ENCODE results near the gene TTC14.

The TTC14 gene

DNA sequence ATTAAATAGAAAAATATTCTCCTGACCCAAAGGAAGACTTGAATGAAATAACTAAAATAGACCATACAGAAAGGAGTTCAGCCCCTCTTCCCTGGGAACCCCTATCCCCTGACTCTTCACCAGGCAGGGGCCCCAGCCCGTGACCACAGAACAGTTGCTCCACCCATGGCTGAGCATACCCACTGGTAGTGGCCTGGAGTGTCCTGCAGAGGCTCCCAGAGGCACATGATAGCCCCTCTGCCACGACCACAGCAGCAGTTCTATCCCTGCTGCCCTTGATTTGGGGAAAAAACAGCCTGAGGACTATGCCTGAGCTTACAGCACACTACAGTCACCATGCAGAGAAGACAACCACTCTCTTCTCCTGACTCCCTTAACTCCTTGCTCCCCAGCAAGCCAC is 31.8 kb downstream of the TTC14 start:
- DNase-seq (ENCODE audit: low read depth), result no peak

DNA sequence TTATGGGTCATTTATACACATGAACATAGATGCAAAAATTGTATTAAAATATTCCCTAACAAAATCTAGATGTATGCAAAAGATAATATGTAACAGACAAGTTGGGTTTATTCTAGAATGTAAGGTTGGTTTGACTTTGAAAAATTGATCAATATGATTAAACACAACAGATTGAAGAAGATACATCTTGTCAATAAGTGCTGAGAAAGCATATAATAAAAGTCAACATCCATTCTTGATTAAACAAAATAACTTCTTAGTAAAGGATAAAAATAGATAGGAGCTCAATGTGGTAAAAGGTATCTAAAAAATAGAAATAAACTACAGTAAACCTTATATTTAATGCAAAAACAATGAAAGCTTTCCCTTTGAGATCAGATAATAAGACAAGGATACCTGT is 39.0 kb downstream of the TTC14 start:
- no peak for DNase-seq (ENCODE audit: low read depth)

DNA sequence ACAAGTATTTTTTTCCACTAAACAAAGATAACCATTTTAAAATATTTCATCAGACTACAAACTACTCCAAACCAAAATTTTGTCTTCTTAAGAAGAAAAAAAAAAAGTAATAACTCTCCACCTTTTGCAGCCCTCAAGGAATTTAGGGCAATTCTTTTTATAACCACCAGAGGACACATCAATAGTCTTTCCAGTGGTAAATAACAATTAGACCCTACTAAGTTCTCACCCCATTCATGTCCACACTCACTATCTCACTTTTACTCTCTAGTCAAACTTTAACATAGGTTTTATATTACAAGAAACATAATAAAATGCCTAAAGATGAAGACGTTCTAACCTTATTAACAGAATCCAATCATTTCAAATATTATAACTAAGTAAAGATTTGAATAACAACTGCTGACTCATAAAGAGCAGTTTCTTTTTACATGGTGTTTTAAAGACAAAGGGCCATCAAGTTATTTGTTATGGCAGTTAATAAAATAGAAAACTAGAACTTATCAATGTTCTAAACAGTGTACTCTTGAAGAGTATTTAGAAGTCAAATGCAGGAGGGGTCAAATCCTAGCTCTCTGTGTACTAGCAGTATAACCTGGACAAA is 44.3 kb downstream of the TTC14 start:
- no peak for DNase-seq (ENCODE audit: low read depth)

DNA sequence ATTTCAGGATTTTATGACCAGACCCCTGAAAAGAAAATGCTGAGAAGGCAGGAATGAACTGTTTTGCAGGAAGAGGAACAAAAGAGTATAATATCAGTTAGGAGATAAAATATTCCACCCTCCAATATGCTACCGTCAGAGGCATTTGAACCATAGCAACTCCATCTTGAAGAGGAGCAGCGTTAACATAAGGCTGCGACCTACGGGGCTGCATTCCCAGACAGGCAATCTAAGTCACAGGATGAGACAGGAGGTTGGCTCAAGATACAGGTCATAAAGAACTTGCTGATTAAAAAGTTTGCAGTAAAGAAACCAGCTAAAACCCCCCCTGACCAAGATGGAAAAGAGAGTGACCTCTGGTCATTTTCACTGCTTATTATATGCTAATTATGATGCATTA is 54.4 kb downstream of the TTC14 start:
- DNase-seq (ENCODE audit: low read depth), result no peak

DNA sequence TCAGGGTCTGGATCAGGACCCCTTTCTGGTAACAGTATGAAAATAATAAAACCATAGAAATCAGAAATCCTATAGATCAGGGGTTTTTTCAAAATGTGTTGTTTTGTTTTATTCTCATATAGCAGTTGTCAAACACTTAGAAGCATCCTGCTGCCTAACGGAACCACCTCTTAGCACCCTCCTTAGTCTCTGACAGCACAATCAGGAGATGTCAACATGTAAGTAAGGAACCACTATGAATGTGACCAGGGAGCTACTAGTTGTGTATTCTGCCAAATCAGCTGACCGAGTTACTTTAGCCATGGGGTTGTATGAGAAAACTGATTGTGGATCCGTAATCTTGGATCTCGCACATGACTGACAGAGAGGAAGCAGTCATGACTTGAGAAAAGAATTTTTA is 55.1 kb downstream of the TTC14 start:
- DNase-seq (ENCODE audit: low read depth), result no peak
